ENCODE data around the gene TRA2B.
"Not testable (repeated sequence)": the region's sequence is repeated elsewhere in the genome, so short reads cannot be mapped to it uniquely, and the experiment has no call there.

TRA2B gene

GRCh38 chr3:185929192-185930151, 8.3 kb downstream of the TRA2B start:
- DNase-seq, result no peak

- no peak for DNase-seq
Observed at GRCh38 chr3:185928496-185928895, 9.3 kb downstream of the TRA2B start.

- DNase-seq, result no peak
Observed at GRCh38 chr3:185927501-185928200, 10.2 kb downstream of the TRA2B start.

GRCh38 chr3:185926445-185926844, 11.4 kb downstream of the TRA2B start:
- DNase-seq, result no peak

- DNase-seq, result no peak
Observed at GRCh38 chr3:185925353-185925752, 12.5 kb downstream of the TRA2B start.

- DNase-seq, result no peak
Observed at GRCh38 chr3:185924375-185924774, 13.4 kb downstream of the TRA2B start.

GRCh38 chr3:185920184-185920583, 17.6 kb downstream of the TRA2B start:
- no peak for DNase-seq

- no peak for DNase-seq
Observed at GRCh38 chr3:185916042-185916833, 21.6 kb downstream of the TRA2B start.

- no peak for DNase-seq
Observed at GRCh38 chr3:185915642-185916041, 22.2 kb downstream of the TRA2B start.

GRCh38 chr3:185914911-185915629, 22.7 kb downstream of the TRA2B start:
- no peak for DNase-seq

GRCh38 chr3:185912929-185913901, 24.6 kb downstream of the TRA2B start:
- DNase-seq, result no peak

GRCh38 chr3:185912512-185912911, 25.3 kb downstream of the TRA2B start:
- no peak for DNase-seq

GRCh38 chr3:185911076-185911448, 26.8 kb downstream of the TRA2B start:
- not testable (repeated sequence) for DNase-seq

- not testable (repeated sequence) for DNase-seq
Observed at GRCh38 chr3:185910322-185911075, 27.3 kb downstream of the TRA2B start.

- DNase-seq, result not testable (repeated sequence)
Observed at GRCh38 chr3:185909913-185910312, 27.9 kb downstream of the TRA2B start.

- no peak for DNase-seq
Observed at GRCh38 chr3:185900228-185900627, 37.6 kb downstream of the TRA2B start.

GRCh38 chr3:185896636-185897035, 41.2 kb downstream of the TRA2B start:
- no peak for DNase-seq

- no peak for DNase-seq
Observed at GRCh38 chr3:185887066-185887465, 50.7 kb downstream of the TRA2B start.

- no peak for DNase-seq
Observed at GRCh38 chr3:185884641-185885040, 53.2 kb downstream of the TRA2B start.

- DNase-seq, result no peak
Observed at GRCh38 chr3:185881926-185882325, 55.9 kb downstream of the TRA2B start.

Measured in right kidney (tissue), 1 donor.